ENCODE measurements around the gene MAPKBP1. TPM values are rescaled to one million over a fixed set of nuclear protein-coding genes. Genes with fewer than 3 reads are reported as not detected.

The MAPKBP1 gene
- total RNA-seq, 4 donors from 2014 or later, result 22.1 to 54.6 (median 36.6) TPM

DNA sequence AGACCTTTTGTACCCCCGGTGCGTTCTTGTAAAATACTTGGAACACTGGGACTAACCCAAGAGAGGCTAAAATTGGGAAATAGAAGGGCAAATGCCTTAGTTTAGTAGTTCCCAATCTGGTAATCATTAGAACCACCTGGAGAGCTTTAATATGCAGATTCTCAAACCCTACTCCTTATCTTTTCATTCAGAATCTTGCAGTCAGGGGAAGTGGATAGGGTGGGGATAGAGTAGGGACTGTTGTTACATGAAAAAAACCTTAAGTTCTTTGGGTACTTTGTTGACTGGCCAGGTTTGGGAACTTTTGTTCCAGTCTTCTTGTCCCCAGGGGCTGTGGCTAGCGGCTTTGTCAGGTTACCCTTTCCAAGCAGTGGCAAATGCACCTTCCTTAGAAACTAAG is 15.9 kb downstream of the MAPKBP1 start:
- H3K27me3 ChIP-seq, result no peaks in the 10 kb centered on the region
- no peaks in the 10 kb centered on the region for H3K36me3 ChIP-seq
- TF ChIP-seq POLR2A (IDR thresholded peaks at IDR 0.05) (no peak), EP300 (IDR thresholded peaks at IDR 0.05) (no peak)
- TF ChIP-seq, protein P1, sequence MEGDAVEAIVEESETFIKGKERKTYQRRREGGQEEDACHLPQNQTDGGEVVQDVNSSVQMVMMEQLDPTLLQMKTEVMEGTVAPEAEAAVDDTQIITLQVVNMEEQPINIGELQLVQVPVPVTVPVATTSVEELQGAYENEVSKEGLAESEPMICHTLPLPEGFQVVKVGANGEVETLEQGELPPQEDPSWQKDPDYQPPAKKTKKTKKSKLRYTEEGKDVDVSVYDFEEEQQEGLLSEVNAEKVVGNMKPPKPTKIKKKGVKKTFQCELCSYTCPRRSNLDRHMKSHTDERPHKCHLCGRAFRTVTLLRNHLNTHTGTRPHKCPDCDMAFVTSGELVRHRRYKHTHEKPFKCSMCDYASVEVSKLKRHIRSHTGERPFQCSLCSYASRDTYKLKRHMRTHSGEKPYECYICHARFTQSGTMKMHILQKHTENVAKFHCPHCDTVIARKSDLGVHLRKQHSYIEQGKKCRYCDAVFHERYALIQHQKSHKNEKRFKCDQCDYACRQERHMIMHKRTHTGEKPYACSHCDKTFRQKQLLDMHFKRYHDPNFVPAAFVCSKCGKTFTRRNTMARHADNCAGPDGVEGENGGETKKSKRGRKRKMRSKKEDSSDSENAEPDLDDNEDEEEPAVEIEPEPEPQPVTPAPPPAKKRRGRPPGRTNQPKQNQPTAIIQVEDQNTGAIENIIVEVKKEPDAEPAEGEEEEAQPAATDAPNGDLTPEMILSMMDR (IDR thresholded peaks at IDR 0.05), result no peak
- H3K9me3 ChIP-seq, result no peaks in the 10 kb centered on the region
- H3K27ac ChIP-seq, result peak overlapping the region in 3 of 4 donors; percentile 1 to 66 (median 54)
- 72 to 76% methylated on average over 3 of the region's 3 CpGs for WGBS, 2 donors
- H3K4me3 ChIP-seq, result no peak overlapping the region
- peaks cover 0 to 54% (median 16%) of the 10 kb centered on the region in 4 donors for H3K4me1 ChIP-seq
- no peak for DNase-seq (ENCODE audit: low spot score in 2 of 2)

DNA sequence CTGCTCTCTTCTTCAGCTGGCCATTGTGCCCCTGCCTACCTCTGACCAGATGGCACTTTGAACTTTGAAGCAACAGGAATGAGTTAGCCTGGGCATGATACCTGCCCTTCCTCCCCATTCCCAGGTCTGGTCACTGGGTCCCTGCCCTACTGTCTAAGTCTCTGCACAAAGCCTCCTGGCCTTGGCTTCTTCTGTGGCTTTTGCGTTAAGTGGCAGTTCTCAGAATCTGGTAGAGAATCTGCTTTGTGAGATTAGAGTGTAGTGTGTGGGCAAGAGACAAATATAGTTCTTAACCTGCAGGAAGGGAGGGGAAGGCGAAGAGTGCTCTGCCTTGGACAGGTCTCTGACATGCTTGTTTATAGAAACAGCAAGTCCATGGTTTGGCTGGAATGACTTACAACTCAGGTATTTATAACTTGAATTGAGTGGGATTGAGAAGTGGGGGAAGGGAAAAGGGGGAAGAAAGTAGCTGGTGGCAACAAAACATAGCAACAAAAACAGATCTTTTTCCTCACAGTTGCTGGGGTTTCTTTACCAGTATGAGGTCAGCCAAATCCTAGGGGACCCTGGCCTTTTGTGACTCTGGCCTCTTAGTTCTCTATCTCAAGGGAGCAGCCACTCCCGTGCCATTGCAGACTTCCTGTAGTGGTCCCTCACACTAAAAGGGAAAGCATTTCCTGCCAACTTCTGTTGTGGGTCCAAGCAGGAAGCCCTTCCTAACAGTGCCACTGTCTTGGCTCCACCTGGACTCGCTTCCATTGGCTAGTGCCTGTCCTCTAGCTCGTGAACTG is 16.7 kb downstream of the MAPKBP1 start:
- H3K4me3 ChIP-seq, result no peak overlapping the region
- H3K9me3 ChIP-seq, result no peaks in the 10 kb centered on the region
- no peaks in the 10 kb centered on the region for H3K27me3 ChIP-seq
- DNase-seq (ENCODE audit: low spot score in 2 of 2), result no peak
- H3K36me3 ChIP-seq, result no peaks in the 10 kb centered on the region
- WGBS, 2 donors, result 63 to 74% methylated on average over 5 of the region's 5 CpGs
- TF ChIP-seq POLR2A (IDR thresholded peaks at IDR 0.05), result no peak
- TF ChIP-seq, protein P1 (IDR thresholded peaks at IDR 0.05), result no peak
- H3K27ac ChIP-seq, result peak overlapping the region in 3 of 4 donors; percentile 1 to 66 (median 44)
- H3K4me1 ChIP-seq, result peaks cover 0 to 62% (median 21%) of the 10 kb centered on the region in 4 donors

DNA sequence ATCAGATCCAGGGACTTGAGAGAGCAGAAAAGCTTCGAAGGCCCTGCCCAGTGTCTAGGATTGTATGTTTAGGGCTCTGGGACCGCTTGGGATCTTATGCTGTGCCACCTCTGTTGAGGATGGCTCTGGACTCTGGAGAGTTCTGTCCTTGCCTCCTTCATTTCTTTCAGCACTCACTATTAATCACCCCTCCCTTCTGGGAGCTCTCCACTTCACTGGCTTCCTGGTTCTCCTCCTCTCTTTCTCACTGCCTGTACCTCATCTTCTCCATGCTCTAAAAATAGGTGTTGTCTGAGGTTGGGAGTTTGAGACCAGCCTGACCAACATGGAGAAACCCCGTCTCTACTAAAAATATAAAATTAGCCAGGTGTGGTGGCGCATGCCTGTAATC is 17.3 kb downstream of the MAPKBP1 start:
- TF ChIP-seq, protein P1 (IDR thresholded peaks at IDR 0.05), result no peak
- TF ChIP-seq POLR2A (IDR thresholded peaks at IDR 0.05), result no peak
- TF ChIP-seq EP300 (IDR thresholded peaks at IDR 0.05), result no peak
- Histone ChIP-seq H3K4me1 (peaks cover 0 to 68% (median 27%) of the 10 kb centered on the region in 4 donors), H3K27ac (peak overlapping the region in 2 of 4 donors; percentile 44 to 66), H3K9me3 (no peaks in the 10 kb centered on the region), H3K4me3 (no peak overlapping the region), H3K27me3 (no peaks in the 10 kb centered on the region), H3K36me3 (no peaks in the 10 kb centered on the region)
- DNase-seq (ENCODE audit: low spot score in 2 of 2), result no peak
- WGBS, 2 donors, result 84 to 89% methylated on average over 4 of the region's 4 CpGs

DNA sequence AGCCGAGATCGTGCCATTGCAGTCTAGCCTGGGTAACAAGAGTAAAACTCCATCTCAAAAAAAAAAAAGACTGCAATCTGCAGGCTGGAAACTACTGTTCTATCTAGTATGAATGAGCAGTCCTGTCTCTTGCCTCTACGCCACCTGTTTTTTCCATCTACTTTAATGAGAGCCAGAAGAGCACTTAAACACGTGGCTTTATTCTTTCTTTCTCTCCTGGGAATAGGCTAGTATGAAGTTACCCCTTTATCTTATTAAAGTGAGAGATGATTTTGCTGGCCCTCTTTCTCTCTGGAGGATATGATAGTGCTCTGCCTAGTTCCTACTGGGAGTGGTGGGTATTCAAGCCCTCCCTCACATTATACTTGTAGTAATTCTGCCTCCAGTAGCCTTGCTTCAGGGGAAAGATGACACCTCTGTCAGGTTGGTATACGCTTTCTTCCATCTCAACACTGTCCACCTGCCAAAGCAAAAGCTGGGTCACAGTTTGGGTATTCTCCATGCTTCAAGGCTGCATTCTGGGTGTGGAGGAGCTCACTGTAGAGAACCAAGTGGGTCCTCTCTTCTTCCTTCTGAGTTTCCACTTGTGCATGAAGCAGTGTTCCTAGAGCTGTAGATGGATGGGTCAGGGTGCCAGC is 17.8 kb downstream of the MAPKBP1 start:
- no peaks in the 10 kb centered on the region for H3K9me3 ChIP-seq
- peaks cover 0 to 74% (median 32%) of the 10 kb centered on the region in 4 donors for H3K4me1 ChIP-seq
- no peak overlapping the region for H3K4me3 ChIP-seq
- H3K27ac ChIP-seq, result peak overlapping the region in 2 of 4 donors; percentile 38 to 66
- no peaks in the 10 kb centered on the region for H3K36me3 ChIP-seq
- no peak for DNase-seq (ENCODE audit: low spot score in 2 of 2)
- no peaks in the 10 kb centered on the region for H3K27me3 ChIP-seq
- TF ChIP-seq EP300 (IDR thresholded peaks at IDR 0.05) (no peak), POLR2A (IDR thresholded peaks at IDR 0.05) (no peak)
- TF ChIP-seq, protein P1 (IDR thresholded peaks at IDR 0.05), result no peak
- 72 to 77% methylated on average over 5 of the region's 5 CpGs for WGBS, 2 donors

- no peaks in the 10 kb centered on the region for H3K27me3 ChIP-seq
- peaks cover 0 to 78% (median 33%) of the 10 kb centered on the region in 4 donors for H3K4me1 ChIP-seq
- no peak overlapping the region for H3K4me3 ChIP-seq
- H3K9me3 ChIP-seq, result no peaks in the 10 kb centered on the region
- WGBS, 2 donors, result 52% methylated on average over 4 of the region's 4 CpGs
- no peaks in the 10 kb centered on the region for H3K36me3 ChIP-seq
- H3K27ac ChIP-seq, result peak overlapping the region in 2 of 4 donors; percentile 58 to 60
- no peak for DNase-seq (ENCODE audit: low spot score in 2 of 2)
- TF ChIP-seq POLR2A (IDR thresholded peaks at IDR 0.05), result no peak
- TF ChIP-seq, protein P1 (IDR thresholded peaks at IDR 0.05), result no peak
- no peak for TF ChIP-seq EP300 (IDR thresholded peaks at IDR 0.05)
Measured at GRCh38 chr15:41794081-41794480, 19.8 kb downstream of the MAPKBP1 start.
